ENCODE measurements around the gene DDIAS.

DNA sequence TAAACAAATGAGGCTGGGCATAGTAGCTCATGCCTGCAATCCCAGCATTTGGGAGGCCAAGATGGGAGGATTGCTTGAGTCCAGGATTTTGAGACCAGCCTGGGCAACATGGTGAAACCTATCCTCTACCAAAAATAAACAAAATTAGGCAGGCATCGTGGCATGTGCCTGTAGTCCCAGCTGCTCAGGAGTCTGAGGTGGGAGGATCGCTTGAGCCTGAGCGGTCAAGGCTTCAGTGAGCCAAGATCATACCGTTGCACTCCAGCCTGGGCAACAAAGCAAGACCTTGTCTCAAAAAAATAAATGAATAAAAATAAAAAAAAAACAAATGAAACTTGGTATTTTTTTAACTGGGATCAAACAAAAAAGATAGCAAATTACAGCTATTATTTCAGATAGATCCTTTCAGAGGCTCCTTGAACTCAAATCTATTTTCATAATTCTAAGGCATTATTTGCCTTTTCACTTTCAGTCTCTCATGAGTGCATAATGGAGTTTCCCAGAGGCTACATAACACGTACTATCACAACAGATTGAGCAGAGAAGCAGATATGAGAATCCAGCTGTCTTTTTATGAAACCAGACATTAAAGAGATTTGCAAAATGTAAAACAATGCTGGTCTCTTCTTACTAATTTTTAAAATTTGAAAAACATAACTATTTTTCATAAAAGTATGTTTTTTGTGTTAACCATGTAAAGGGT lies 23.1 kb downstream of the DDIAS start:
- TF ChIP-seq CTCF (IDR thresholded peaks at IDR 0.05 in 4 of 5, conservative IDR thresholded peaks at IDR 0.05 in 1 of 5) (no peak), POLR2A (IDR thresholded peaks at IDR 0.05) (no peak)

Data from gastrocnemius medialis (tissue), 4 donors.